ENCODE results near the gene DRC7.

DNA sequence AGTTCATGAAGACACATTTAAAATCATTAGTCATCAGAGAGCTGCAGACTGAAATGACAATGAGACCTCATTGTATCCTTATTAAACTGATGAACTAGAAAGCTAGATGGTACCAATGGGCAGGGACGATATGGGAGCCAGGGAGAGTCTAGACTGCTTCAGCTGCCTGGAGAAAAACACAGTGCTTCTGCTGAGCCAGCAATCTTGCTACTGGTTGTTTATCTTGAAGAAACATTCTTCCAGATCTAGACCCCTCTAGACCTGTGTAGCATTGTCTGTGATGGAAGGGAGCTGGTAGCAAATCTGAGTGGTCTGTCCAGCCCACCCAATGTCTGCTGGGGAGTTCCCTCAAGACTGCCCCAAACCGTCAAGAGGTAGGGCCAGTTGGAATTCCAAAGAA lies 2.0 kb upstream of the DRC7 start:
- TF ChIP-seq FOXA1 (IDR thresholded peaks at IDR 0.05), result no peak
- TF ChIP-seq FOXM1 (IDR thresholded peaks at IDR 0.05; ENCODE audit: borderline replicate concordance), result no peak
- TF ChIP-seq SP1 (IDR thresholded peaks at IDR 0.05), result no peak
- no peak for TF ChIP-seq SUZ12 (IDR thresholded peaks at IDR 0.05)
- no peak for TF ChIP-seq CTBP1 (IDR thresholded peaks at IDR 0.05; ENCODE audit: borderline replicate concordance)
- no peak for TF ChIP-seq FOXK2 (IDR thresholded peaks at IDR 0.05)
- TF ChIP-seq HDGF (IDR thresholded peaks at IDR 0.05; ENCODE audit: borderline replicate concordance), result no peak
- TF ChIP-seq ZNF384 (IDR thresholded peaks at IDR 0.05), result no peak
- no peak for TF ChIP-seq TARDBP (IDR thresholded peaks at IDR 0.05)
- no peak for TF ChIP-seq ELF4 (IDR thresholded peaks at IDR 0.05)
- TF ChIP-seq NFRKB (IDR thresholded peaks at IDR 0.05), result no peak
